ENCODE measurements around the gene ATP6V0D1.
"Not testable (repeated sequence)": the region's sequence is repeated elsewhere in the genome, so short reads cannot be mapped to it uniquely, and the experiment has no call there.

ATP6V0D1 gene

GRCh38 chr16:67480833-67481560, at the start of gene ATP6V0D1:
Gene ATP6V0D1, minus strand, starts transcription at chr16:67481157. Its CDS starts 71 bp downstream, at chr16:67481086.
- DNase-seq (ENCODE audit: insufficient read length, low spot score): peak; percentile 96
- peak; percentile 86 for FAIRE-seq

- no peak for DNase-seq (ENCODE audit: insufficient read length, low spot score)
- FAIRE-seq: no peak
Observed at GRCh38 chr16:67530013-67530939, 49.3 kb upstream of the ATP6V0D1 start.

GRCh38 chr16:67529582-67530012, 48.6 kb upstream of the ATP6V0D1 start:
- no peak for FAIRE-seq
- no peak for DNase-seq (ENCODE audit: insufficient read length, low spot score)

DNA sequence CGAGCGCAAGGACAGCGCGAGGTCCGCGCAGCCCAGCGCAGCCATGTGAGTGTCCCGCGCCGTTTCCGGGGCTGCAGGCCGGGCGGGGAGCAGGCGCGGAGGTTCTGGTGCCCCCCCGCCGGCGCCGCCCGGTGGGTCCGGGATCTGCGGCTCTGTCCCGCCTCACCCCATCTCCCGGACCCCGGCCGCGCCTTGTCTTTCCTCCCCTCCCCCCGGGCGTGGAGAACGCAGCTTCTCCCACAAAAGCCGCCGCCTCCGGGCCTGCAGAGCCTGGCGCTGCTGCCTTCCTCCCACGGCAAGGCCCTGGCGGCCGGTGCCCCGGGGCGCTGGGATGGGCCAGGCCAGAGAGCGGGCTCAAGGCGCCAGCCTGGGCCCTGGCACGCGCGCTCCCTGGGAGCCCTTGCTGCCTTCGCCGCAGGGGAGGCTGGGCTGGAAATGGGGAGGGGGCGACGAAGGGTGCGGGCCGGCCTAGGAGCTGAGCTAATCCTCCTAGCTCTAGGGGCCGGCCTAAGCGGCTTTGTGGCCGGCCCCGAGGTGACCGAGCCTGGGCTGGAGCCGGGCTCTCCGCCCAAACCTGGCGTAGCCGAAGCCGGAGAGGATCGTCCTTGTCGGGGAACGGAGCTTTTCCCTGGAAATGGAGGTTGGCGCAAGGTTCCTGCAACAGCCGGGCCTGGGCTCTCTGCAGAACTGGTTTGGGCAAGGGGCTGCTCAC, 48.1 kb upstream of the ATP6V0D1 start:
- FAIRE-seq: no peak
- DNase-seq (ENCODE audit: insufficient read length, low spot score): peak; percentile 55

- DNase-seq (ENCODE audit: insufficient read length, low spot score) (peak; percentile 60), FAIRE-seq (no peak)
Observed at GRCh38 chr16:67528222-67528869, 47.4 kb upstream of the ATP6V0D1 start, which contains the start of gene RIPOR1. Gene RIPOR1, plus strand, starts transcription at chr16:67528829. Its CDS starts 9,618 bp downstream, at chr16:67538447.

DNA sequence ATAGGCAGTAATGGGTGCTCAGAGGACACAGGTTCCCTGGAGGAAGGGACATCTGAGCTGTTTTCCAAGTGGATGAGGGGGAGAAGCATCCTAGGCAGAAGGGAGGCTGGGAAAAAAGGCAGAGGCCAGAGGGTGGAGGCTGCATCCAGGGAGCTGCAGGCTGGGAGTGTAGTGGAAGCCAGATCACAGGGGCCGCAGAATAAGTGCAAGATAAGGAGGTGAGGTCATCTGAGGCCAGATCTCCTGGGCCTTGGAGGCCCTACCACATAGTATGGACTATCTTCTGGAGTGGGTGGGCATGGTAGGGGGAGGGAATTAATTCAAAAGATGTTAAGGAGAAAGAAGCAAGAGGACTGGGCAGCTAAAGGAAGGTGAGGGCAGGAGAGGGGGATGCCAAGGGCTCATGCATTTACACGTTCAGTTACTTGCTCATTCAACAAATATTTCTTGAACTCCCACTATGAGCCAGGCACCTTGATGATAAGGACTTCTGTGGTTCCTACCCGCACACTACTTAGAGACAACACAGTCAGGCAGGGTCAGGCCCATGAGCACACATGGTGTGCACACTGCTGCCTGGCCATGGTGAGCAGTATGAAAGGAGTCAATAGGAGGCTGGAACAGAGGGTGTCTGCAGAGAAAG, 45.3 kb upstream of the ATP6V0D1 start:
- FAIRE-seq: no peak
- DNase-seq (ENCODE audit: insufficient read length, low spot score): no peak

- DNase-seq (ENCODE audit: insufficient read length, low spot score): no peak
- FAIRE-seq: no peak
Observed at GRCh38 chr16:67525176-67525860, 44.4 kb upstream of the ATP6V0D1 start.

DNA sequence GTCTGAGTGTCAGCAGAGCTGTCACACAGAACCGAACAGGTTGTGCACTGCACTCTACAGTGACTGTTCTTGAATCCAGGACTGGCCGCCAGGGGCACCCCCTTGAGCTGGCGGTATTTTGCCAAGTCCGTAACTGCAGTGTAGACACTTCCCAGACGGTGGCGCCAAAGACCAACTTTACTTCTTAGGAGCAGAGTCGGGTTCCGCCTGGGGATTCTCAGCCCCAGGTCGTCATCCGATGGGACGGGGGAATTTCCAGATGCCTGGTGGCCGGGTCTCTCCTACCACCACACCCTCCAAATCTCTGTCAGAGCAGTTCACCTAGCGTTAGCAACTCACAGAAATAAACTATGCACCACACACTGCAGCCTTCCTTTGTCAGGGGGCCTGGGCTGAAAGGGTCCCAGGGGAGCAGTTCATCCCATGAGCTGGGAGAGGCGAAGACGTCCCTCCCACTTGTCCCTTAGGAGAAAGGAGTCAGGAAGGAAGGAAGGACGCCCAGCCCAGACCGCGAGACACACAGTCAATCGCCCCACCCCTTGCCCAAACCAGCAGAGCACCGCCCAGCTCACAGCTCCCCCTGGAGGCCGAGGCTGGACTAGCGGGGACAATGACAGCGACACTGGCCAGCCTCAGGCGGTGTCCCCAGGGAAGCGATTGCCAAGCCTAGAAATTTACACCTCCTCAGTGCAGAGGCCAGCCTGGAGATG, 40.3 kb upstream of the ATP6V0D1 start:
- FAIRE-seq: peak; percentile 89
- peak; percentile 88 for DNase-seq (ENCODE audit: insufficient read length, low spot score)

- FAIRE-seq: no peak
- DNase-seq (ENCODE audit: insufficient read length, low spot score): no peak
Observed at GRCh38 chr16:67519242-67519641, 38.3 kb upstream of the ATP6V0D1 start.

DNA sequence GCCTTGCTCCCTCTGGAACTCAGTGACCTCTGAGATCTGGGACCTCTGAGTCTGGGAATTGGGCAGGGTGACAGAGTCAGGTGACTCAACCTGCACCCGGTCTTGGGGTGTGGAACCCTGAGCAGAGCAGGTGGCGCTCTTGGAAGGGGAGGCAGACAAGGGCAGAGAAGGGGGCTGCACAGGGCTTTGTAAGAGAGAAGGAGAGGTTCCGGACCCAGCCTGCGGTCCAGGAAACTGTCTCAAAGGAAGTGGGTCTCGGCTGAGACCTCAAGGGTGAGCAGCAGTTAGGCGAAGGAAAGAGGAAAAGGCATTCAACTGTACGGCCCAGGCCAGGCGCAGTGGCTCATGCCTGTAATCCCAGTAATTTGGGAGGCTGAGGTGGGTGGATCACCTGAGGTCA, 37.7 kb upstream of the ATP6V0D1 start:
- FAIRE-seq (no peak), DNase-seq (ENCODE audit: insufficient read length, low spot score) (no peak)

GRCh38 chr16:67517661-67518423, 36.9 kb upstream of the ATP6V0D1 start:
- FAIRE-seq (peak; percentile 80), DNase-seq (ENCODE audit: insufficient read length, low spot score) (no peak)

- DNase-seq (ENCODE audit: insufficient read length, low spot score): no peak
- no peak for FAIRE-seq
Observed at GRCh38 chr16:67517155-67517445, 36.1 kb upstream of the ATP6V0D1 start.

- FAIRE-seq: no peak
- no peak for DNase-seq (ENCODE audit: insufficient read length, low spot score)
Observed at GRCh38 chr16:67516296-67517154, 35.6 kb upstream of the ATP6V0D1 start.

DNA sequence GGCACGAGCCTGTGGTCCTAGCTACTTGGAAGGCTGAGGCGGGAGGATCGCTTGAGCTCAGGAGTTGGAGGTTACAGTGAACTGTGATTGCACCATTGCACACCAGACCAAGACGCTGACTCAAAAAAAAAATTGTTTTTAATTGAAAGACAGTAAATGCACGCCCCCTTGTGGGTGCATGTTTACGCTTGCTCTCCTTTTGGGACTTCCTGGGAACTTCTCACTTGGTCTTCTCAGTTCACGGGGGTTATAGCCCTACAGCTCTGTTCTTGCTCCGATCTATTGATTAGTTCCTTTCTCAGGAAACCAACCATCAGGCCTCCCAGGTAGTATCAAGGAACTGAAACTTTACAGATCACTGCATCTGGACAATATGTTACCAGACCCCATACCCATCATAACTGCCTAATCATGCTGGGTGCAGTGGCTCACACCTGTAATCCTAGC, 33.4 kb upstream of the ATP6V0D1 start:
- DNase-seq (ENCODE audit: insufficient read length, low spot score) (peak; percentile 66), FAIRE-seq (peak; percentile 99)

DNA sequence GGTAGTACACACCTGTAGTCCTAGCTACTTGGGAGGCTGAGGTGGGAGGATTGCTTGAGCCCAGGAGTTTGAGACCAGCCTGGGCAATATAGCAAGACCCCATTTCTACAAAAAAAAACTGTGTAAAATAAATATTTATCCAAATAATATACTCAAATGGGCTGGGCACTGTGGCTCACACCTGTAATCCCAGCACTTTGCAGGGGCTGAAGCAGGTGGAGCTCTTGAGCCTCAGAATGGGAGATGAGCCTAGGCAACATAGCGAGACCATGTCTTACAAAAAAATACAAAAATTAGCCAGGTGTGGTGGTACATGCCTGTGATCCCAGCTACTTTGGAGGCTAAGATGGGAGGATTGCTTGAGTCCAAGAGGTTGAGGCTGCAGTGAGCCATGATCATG, 32.9 kb upstream of the ATP6V0D1 start:
- not testable (repeated sequence) for DNase-seq (ENCODE audit: insufficient read length, low spot score); FAIRE-seq

- FAIRE-seq: no peak
- DNase-seq (ENCODE audit: insufficient read length, low spot score): no peak
Observed at GRCh38 chr16:67509016-67509415, 28.1 kb upstream of the ATP6V0D1 start.

DNA sequence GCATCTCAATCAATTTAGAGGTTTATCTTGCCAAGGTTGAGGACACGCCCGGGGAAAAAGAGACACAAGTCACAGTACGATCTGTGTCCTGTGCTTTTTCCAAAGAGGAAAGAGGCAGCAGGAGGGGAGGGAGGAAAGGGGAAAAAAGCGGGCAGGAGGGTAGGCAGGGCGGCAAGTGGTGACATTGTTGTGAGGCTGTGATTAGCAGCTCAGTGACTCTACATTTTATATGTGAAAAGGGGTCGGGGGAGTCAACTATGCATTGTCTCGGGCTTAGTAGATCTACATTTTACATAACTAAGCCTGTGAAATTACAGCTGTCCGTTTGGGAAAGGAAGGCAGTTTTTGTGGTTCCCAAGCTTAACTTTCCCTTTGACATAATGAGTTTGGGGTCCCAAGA, 25.5 kb upstream of the ATP6V0D1 start:
- DNase-seq (ENCODE audit: insufficient read length, low spot score) (no peak), FAIRE-seq (no peak)

Measured in GM19239 (cell line).